ENCODE measurements around the gene CHST13.
A peak's percentile ranks its signal among the peaks of the same experiment; 100 is the strongest.

Gene CHST13

GRCh38 chr3:126542340-126543241 lies 18.6 kb downstream of the CHST13 start:
- no peak for DNase-seq (ENCODE audit: low spot score)

DNA sequence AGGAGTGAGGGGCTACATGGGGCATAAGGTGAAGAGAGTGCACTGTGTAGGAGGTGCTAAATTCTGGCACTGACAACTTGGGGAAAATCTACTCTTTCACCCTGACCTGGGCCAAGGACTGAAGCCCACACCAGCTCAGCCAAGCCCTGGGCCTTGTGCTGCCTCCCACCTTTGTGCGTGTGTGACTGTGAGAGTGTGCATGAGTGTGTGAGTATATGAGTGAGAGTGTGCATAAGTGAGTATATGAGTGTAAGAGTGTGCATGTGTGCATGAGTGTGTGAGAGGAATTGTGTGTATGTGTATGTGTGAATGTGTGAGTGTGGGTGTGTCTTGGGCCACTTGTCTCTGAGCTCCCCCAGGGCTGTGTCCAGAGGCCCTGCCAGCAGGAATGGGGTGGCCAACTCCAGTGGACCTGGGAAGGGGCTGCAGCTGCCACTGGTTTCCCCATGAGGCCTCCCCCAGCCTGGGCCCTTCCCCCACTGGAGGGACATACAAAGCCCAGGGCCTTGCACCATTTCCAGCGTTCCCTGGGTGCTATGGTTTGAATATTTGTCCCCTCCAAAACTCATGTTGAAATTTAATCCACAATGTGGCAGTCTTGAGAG lies 19.6 kb downstream of the CHST13 start:
- DNase-seq (ENCODE audit: low spot score): no peak

- no peak for DNase-seq (ENCODE audit: low spot score)
These were observed 20.8 kb downstream of the CHST13 start for GRCh38 chr3:126544596-126545281.

- DNase-seq (ENCODE audit: low spot score): no peak
These were observed 21.6 kb downstream of the CHST13 start for GRCh38 chr3:126545544-126545943.

DNA sequence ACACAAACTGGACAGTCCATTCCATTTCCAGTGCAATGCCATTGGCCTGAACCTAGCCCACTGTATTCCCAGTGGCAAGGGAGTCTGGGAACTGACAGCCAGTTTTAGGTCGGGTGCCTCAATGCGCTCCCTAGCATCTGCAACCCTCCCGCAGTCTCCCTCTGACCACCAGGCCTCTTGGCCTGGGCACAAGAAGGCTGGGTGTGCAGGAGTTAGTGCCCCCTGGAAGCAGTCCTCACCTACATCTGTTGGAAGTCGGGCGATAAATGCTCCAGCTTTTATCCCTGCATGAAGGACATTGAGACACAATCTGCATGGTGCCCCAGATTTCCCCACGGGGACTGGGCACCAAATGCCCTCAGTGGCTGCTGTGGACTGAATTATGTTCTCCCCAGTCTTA lies 22.1 kb downstream of the CHST13 start:
- DNase-seq (ENCODE audit: low spot score): no peak

- DNase-seq (ENCODE audit: low spot score): no peak
These were observed 22.7 kb downstream of the CHST13 start for GRCh38 chr3:126546549-126547239.

- no peak for DNase-seq (ENCODE audit: low spot score)
These were observed 23.8 kb downstream of the CHST13 start for GRCh38 chr3:126547721-126548120.

- DNase-seq (ENCODE audit: low spot score): no peak
These were observed 24.9 kb downstream of the CHST13 start for GRCh38 chr3:126548556-126549466.

GRCh38 chr3:126549861-126550487 lies 26.0 kb downstream of the CHST13 start:
- no peak for DNase-seq (ENCODE audit: low spot score)

DNA sequence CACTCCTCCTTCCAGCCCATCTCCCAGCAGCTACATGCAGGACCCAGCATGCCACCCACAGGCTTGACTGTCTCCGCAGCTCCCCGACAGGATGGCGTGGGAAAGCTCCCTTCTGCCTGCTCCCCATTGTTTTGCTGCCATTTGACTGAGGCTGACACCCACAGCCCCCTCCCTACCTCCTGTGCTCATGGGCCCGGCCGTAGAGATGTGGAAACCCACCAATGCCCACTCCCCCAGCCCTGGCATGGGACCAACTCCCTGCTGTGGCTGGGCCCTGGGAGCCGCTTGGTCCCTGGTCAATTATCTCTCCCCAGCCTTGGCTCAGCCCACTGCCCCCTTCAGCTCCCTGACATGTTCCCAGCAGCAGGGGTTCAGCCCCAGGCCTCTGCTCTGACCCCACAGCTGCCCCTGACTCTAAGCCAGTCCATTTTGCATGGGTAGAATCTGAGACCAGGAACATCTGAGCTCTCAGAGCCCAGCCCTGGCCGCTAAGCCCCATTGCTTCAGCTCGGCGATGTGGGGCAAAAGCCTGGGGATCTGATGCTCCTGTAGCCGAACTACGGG lies 26.6 kb downstream of the CHST13 start:
- DNase-seq (ENCODE audit: low spot score): no peak

GRCh38 chr3:126551121-126551838 lies 27.3 kb downstream of the CHST13 start:
- peak; percentile 59 for DNase-seq (ENCODE audit: low spot score)

DNA sequence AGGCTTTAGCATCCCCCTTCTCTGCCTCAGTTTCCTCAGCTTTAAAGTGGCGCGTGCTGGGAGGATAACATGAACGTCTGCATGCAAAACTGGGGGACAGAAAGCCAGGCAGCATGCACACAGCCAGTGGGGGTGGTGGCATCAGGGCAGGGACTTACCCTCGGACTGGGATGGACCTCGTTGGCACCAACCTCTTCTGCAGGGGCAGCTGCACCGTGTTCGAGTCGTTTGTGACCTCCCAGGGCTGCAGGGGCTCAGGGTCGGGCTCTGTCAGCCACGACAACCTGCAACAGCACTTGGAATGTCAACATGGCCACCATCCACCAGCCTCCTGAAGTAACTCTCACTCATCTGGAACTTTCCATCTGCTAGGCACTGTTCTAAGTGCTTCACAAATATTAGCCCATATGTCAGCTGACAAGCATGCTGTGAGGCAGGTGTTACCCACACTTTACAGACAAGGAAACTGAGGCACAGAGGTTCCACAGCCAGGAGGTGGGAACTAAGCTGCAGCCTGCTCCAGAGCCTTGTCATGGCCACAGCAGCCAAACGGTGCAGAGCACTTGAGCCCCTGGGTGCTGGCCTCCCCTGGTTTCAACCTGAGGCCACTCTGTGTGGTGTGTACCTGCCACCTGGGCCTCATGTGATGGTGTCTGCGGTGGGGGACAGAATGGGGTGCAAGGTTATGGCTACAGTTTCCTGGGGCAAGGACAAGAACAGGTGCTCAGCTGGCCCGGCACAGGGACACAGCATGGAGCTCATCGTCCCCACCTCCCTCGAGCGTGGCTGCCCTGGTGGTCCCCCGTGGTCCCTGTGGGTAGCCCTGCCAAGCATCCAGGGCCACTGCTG lies 28.1 kb downstream of the CHST13 start:
- DNase-seq (ENCODE audit: low spot score): peak; percentile 2

GRCh38 chr3:126552688-126553283 lies 28.8 kb downstream of the CHST13 start:
- no peak for DNase-seq (ENCODE audit: low spot score)

- no peak for DNase-seq (ENCODE audit: low spot score)
These were observed 29.5 kb downstream of the CHST13 start for GRCh38 chr3:126553284-126554084.

- no peak for DNase-seq (ENCODE audit: low spot score)
These were observed 30.9 kb downstream of the CHST13 start for GRCh38 chr3:126554560-126555525.
